Thyroid gland (tissue), 4 donors: ENCODE measurements around the gene SPATA9. TPM values are rescaled to one million over a fixed set of nuclear protein-coding genes. Genes with fewer than 3 reads are reported as not detected.
"Not testable (repeated sequence)": the region's sequence is repeated elsewhere in the genome, so short reads cannot be mapped to it uniquely, and the experiment has no call there.

Experiments used
- DNase-seq, 2 donors: peaks; one replicate each; pipeline ENCODE4 v3.0.0-alpha.2; 2019
- H3K27ac ChIP-seq, 3 donors: fragments of 200-600 bp; sonication (generic); 1 replicate in 2 of 3; 2 replicates in 1 of 3; pipeline ENCODE4 v1.5.1; 2016 to 2019; ENCODE audit warnings: mild to moderate bottlenecking in 1 of 3, moderate library complexity in 1 of 3
- H3K27me3 ChIP-seq: fragments of 200-600 bp; sonication (generic); one replicate; pipeline ENCODE4 v1.5.1; 2019
- H3K36me3 ChIP-seq, 2 donors: fragments of 200-600 bp; sonication (generic); one replicate each; pipeline ENCODE4 v1.5.1; 2016 to 2019
- H3K4me1 ChIP-seq, 2 donors: fragments of 200-600 bp; sonication (generic); one replicate each; pipeline ENCODE4 v1.5.1; 2017 to 2019
- H3K4me3 ChIP-seq, 3 donors: fragments of 200-600 bp; sonication (generic); replicated peaks in 1 of 3; 1 replicate in 2 of 3; 2 replicates in 1 of 3; pipeline ENCODE4 v1.5.1; 2016; ENCODE audit warnings: mild to moderate bottlenecking in 1 of 3
- H3K9me3 ChIP-seq: fragments of 200-600 bp; sonication (generic); one replicate; pipeline ENCODE4 v1.5.1; 2017
- POLR2A ChIP-seq, 2 donors: fragments of 450-650 bp; IDR thresholded peaks; one replicate each; pipeline ENCODE4 v1.6.1; 2017; ENCODE audit warnings: antibody characterized with exemption in 2 of 2, mild to moderate bottlenecking in 2 of 2, moderate library complexity in 1 of 2
- WGBS, 2 donors: methylation state at CpG; one replicate each; pipeline ENCODE4 v1.1.5; 2017; 5-methylcytosine and 5-hydroxymethylcytosine counted together
- intact Hi-C: fragments of 100-400 bp; cut with DNase I; formaldehyde crosslinking; loops from one replicate; pipeline ENCODE4 v1.15.1; 2023
- total RNA-seq, 4 donors: library from RNA; depleted of rRNA; stranded (reverse); fragments of >200 nt; gene quantifications; one replicate each; pipeline ENCODE4 v1.2.3, GENCODE V29; 2016
- TF ChIP-seq, protein P1 (sequence below), 6 experiments: fragments of 200-600 bp in 3 of 6; fragments of 450-650 bp in 3 of 6; sonication (generic) in 3 of 6; IDR thresholded peaks; one replicate each; pipeline ENCODE4 v1.5.1; 2016 to 2019; ENCODE audit warnings: antibody characterized with exemption in 6 of 6, mild to moderate bottlenecking in 2 of 6, inconsistent platforms in 1 of 6, moderate library complexity in 1 of 6

Gene SPATA9
- total RNA-seq, 4 donors from 2014 or later: not detected

DNA sequence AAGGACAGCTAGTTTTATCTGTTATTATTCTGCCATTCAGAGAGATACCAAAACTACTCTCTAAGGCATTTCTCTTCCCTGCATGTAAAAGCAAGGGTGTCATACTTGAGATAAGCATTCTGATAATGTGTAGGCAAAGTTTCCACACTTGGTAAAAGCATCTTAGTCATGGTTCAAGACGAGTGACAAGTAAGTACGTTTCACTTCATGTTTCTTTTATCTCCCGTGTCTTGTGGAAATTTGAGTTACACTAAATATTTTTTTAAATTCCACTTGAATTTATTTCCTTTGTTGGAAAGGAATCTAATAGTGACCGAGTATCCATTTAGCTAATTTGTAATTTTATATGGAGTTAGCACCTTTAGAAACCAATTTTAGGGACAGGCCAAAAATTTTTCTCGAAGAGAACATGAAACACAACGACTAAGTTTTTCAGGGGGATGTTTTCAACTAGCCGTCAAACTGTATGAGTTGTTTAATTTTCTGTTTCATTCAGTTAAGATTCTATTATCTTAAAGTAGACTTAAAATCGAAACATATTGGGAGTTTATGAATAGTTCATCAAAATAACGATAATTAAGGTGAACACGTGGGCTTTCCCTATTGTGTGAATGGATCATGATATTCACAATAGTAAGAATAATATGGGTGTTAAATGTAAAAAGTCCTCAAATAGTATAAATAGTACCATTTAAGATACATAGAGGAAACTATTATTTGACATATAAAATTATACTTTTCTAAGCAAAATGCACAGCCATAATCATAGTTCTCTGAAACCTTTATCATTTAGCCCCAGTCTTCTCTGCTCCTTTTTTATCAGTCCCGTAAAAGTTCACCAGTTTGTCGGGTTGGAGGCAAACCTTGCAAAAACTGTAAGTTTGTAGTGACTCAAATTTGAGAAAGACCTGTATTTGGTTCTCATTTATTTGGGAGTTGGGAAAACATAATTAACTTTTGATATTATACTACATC is 34.6 kb downstream of the SPATA9 start:
- 88 to 90% methylated on average over 12 of the region's 12 CpGs for WGBS, 2 donors

DNA sequence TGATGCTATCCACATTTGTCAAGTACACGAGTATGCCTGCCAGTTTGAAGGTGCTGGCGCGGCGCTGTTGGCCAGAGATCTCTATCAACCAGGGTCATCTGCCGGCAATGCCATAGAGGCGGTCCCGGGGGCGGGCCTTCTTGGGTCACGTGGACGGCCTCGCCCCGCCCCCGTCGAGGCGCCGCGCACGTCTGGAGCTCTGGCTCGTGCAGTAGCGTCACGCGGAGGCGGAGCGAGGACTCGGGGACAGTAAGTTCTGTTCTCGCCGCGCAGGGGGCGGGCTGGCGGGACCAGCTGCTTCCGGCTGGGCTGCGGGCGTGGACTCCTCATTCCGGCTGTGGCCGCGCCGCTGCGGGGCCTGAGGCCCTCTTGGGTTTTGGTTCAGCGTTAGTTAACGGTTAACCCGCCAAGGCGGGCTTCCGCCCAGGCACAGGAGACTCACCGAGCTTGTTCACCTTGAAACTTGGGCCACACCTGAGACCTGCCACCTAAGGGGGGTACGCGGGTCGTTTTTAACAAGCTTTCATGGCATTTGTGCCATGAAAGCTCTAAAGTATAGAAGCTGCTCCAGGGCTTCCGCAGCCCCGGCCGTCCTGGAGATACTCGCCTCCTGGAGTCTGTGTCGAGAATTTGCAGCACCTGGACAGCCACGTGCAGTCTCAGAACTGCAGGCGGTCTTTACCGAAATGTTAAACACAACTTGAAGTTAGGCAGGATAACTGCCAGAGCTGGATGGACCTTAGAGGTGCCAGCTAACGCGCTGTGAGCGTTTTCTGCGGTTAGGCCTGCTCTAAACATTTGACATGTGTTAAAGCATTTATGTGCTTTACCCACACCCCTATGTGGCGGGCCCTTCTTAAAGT is 36.0 kb downstream of the SPATA9 start, which contains the start of gene RFESD:
Gene RFESD, plus strand, starts transcription at position 209 of the 863 bp plus-strand sequence. CDS start 5,495 bp downstream, outside the sequence.
- Histone ChIP-seq H3K27me3 (no peaks in the 10 kb centered on the region), H3K36me3 (no peaks in the 10 kb centered on the region), H3K4me3 (peak within 1 kb of the TSS in 2 of 3 donors; percentile 42 to 45), H3K9me3 (no peaks in the 10 kb centered on the region), H3K4me1 (peaks cover 3 to 14% of the 10 kb centered on the region in 2 donors), H3K27ac (peak within 1 kb of the TSS; percentile 91 to 96 (median 95))
- intact Hi-C loops: loop anchor here (10.0 kb wide), 2 partner anchors 688 to 958 kb away; no protein-coding TSS in a partner anchor
- peak; percentile 99 to 100 for DNase-seq
- 2 to 4% methylated on average over 38 to 60 of the region's 60 CpGs for WGBS, 2 donors
- TF ChIP-seq POLR2A (IDR thresholded peaks at IDR 0.05): peak; percentile 68 to 97
- TF ChIP-seq, protein P1, sequence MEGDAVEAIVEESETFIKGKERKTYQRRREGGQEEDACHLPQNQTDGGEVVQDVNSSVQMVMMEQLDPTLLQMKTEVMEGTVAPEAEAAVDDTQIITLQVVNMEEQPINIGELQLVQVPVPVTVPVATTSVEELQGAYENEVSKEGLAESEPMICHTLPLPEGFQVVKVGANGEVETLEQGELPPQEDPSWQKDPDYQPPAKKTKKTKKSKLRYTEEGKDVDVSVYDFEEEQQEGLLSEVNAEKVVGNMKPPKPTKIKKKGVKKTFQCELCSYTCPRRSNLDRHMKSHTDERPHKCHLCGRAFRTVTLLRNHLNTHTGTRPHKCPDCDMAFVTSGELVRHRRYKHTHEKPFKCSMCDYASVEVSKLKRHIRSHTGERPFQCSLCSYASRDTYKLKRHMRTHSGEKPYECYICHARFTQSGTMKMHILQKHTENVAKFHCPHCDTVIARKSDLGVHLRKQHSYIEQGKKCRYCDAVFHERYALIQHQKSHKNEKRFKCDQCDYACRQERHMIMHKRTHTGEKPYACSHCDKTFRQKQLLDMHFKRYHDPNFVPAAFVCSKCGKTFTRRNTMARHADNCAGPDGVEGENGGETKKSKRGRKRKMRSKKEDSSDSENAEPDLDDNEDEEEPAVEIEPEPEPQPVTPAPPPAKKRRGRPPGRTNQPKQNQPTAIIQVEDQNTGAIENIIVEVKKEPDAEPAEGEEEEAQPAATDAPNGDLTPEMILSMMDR (IDR thresholded peaks at IDR 0.05): peak in 4 of 6 experiments; percentile 10 to 24 (median 18)

More for the DNA sequence above, 34.6 kb downstream of the SPATA9 start:
- no peaks in the 10 kb centered on the region for H3K9me3 ChIP-seq
- no peaks in the 10 kb centered on the region for H3K36me3 ChIP-seq
- H3K4me1 ChIP-seq: peaks cover 3 to 14% of the 10 kb centered on the region in 2 donors
- H3K27ac ChIP-seq: peak overlapping the region in 1 of 3 donors; percentile 95
- H3K27me3 ChIP-seq: no peaks in the 10 kb centered on the region
- DNase-seq: no peak
- TF ChIP-seq POLR2A (IDR thresholded peaks at IDR 0.05): no peak
- TF ChIP-seq, protein P1 (IDR thresholded peaks at IDR 0.05): no peak
- H3K4me3 ChIP-seq: no peak overlapping the region
- intact Hi-C loops: loop anchor here (10.0 kb wide), 2 partner anchors 687 to 957 kb away; no protein-coding TSS in a partner anchor

DNA sequence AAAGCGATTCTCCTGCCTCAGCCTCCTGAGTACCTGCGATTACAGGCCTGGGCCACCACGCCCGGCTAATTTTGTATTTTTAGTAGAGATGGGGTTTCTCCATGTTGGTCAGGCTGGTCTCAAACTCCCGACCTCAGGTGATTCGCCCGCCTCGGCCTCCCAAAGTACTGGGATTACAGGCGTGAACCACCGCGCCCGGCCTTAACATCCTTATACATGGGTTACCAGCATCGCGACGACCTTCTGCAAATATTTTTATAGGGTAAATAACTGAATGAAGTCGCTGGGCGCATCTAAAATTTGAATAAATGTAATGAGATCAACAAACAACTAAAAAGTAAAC is 36.6 kb downstream of the SPATA9 start:
- peak in 1 of 2 donors; percentile 8 for DNase-seq
- H3K4me1 ChIP-seq: peaks cover 3 to 14% of the 10 kb centered on the region in 2 donors
- H3K4me3 ChIP-seq, H3K36me3 ChIP-seq, H3K9me3 ChIP-seq, H3K27me3 ChIP-seq: not testable (repeated sequence)
- intact Hi-C loops: loop anchor here (10.0 kb wide), 2 partner anchors 689 to 959 kb away; no protein-coding TSS in a partner anchor
- 85 to 88% methylated on average over 17 of the region's 17 CpGs for WGBS, 2 donors
- peak overlapping the region; percentile 91 to 96 (median 95) for H3K27ac ChIP-seq

DNA sequence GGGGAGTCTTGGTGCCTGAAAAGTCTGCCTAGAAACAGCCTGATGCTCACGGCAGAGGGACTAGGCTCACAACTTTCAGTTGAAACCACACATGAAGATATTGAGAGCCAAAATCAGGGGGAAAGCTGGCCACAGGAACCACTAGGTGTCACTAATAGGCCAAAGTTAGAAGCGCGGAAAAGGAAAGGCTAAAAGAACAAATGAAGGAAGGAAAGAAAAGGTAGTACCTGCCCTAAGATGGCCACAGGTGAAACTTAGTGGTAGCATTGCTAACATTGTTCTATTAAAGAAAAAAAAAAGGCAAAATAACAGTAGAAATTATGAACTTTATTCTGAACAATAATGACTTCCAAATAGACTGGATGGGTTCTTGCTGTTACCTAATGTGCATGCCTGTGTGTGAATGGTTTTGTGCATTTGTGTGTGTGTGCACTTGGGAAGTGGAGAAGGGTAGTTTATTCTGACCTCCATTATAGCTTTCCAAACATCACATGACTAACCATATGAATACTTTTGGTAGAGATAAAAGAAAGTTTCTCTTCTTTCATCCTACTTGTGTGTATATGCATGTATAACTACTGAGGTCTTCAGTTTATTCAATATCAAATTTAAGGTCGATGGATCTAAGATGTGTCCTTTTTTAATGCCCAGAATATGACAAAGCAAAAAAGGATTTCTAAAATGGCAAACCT is 38.3 kb downstream of the SPATA9 start:
- Histone ChIP-seq H3K36me3 (no peaks in the 10 kb centered on the region), H3K9me3 (no peaks in the 10 kb centered on the region), H3K4me3 (no peak overlapping the region), H3K4me1 (peaks cover 3 to 14% of the 10 kb centered on the region in 2 donors), H3K27me3 (no peaks in the 10 kb centered on the region), H3K27ac (peak overlapping the region in 2 of 3 donors; percentile 20 to 36)
- 19 to 27% methylated on average over 4 of the region's 4 CpGs for WGBS, 2 donors
- peak; percentile 37 to 47 for DNase-seq
- TF ChIP-seq POLR2A (IDR thresholded peaks at IDR 0.05): no peak
- TF ChIP-seq, protein P1 (IDR thresholded peaks at IDR 0.05): peak; percentile 12 to 84 (median 66)
- intact Hi-C loops: loop anchor here (5.0 to 10.0 kb wide), 3 partner anchors 198 to 960 kb away; no protein-coding TSS in a partner anchor
